ENCODE measurements around the gene KIF19.

- TF ChIP-seq USF2 (IDR thresholded peaks at IDR 0.05; ENCODE audit: borderline replicate concordance, low read depth, low read length) (no peak), CTCF (IDR thresholded peaks at IDR 0.05 in 2 of 3, conservative IDR thresholded peaks at IDR 0.05 in 1 of 3; ENCODE audit: control insufficient read depth in 2 of 3, extremely low read depth in 1 of 3, insufficient read depth in 1 of 3, low read depth in 3 of 3, low read length in 3 of 3) (no peak), MAX (IDR thresholded peaks at IDR 0.05; ENCODE audit: low read depth, low read length) (no peak), ZNF592 (IDR thresholded peaks at IDR 0.05) (no peak), ATF7 (IDR thresholded peaks at IDR 0.05; ENCODE audit: low read depth) (no peak), CREB1 (IDR thresholded peaks at IDR 0.05; ENCODE audit: low read depth) (no peak), HCFC1 (IDR thresholded peaks at IDR 0.05; ENCODE audit: low read length) (no peak), ZBTB33 (IDR thresholded peaks at IDR 0.05) (no peak), BCL11A (IDR thresholded peaks at IDR 0.05; ENCODE audit: low read depth, low read length) (no peak), CHD4 (IDR thresholded peaks at IDR 0.05) (no peak), REST (IDR thresholded peaks at IDR 0.05; ENCODE audit: low read depth, low read length) (no peak), YY1 (IDR thresholded peaks at IDR 0.05; ENCODE audit: low read depth, low read length) (no peak), TCF7 (IDR thresholded peaks at IDR 0.05; ENCODE audit: borderline replicate concordance) (no peak), POLR2AphosphoS5 (IDR thresholded peaks at IDR 0.05; ENCODE audit: low read length) (no peak)
Measured at GRCh38 chr17:74369665-74370490, 43.9 kb downstream of the KIF19 start.
